Measurements from ENCODE around the gene MTFMT. TPM values are rescaled to one million over a fixed set of nuclear protein-coding genes. Genes with fewer than 3 reads are reported as not detected.

The MTFMT gene
- total and polyA plus RNA-seq, 4 donors, result 6.8 to 14.7 (median 8.4) TPM

DNA sequence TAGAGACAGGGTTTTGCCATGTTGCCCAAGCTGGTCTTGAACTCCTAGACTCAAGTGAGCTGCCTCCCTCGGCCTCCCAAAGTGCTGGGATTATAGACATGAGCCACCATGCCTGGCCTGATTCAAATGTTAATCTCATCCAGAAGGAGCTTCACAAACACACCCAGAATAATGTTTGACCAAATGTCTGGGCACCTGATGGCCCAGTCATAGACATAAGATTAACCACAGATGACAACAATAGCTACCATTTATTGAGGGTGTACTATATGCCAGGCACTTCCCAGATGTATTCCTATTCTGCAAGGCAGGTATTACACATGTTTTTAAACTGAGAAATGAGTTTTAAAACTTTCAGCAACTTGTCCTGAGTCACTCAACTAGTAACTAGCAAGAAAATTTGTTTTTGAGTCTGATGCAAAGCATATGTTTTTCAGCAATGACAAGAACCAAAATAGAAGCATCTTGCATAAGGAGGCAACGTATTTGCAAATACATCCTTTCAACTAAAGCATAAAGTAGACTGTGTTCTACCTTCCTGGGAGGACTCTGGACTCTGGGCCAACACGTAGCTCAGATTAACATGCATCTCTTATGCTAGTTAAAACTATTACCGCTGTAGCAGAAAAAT, 31.6 kb downstream of the MTFMT start (continued):
- TF ChIP-seq RXRA (IDR thresholded peaks at IDR 0.05) (no peak), FOXA1 (IDR thresholded peaks at IDR 0.05) (no peak), JUND (IDR thresholded peaks at IDR 0.05) (no peak), SP1 (IDR thresholded peaks at IDR 0.05) (no peak)
- TF ChIP-seq, protein P1, sequence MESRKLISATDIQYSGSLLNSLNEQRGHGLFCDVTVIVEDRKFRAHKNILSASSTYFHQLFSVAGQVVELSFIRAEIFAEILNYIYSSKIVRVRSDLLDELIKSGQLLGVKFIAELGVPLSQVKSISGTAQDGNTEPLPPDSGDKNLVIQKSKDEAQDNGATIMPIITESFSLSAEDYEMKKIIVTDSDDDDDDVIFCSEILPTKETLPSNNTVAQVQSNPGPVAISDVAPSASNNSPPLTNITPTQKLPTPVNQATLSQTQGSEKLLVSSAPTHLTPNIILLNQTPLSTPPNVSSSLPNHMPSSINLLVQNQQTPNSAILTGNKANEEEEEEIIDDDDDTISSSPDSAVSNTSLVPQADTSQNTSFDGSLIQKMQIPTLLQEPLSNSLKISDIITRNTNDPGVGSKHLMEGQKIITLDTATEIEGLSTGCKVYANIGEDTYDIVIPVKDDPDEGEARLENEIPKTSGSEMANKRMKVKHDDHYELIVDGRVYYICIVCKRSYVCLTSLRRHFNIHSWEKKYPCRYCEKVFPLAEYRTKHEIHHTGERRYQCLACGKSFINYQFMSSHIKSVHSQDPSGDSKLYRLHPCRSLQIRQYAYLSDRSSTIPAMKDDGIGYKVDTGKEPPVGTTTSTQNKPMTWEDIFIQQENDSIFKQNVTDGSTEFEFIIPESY (IDR thresholded peaks at IDR 0.05), result no peak

DNA sequence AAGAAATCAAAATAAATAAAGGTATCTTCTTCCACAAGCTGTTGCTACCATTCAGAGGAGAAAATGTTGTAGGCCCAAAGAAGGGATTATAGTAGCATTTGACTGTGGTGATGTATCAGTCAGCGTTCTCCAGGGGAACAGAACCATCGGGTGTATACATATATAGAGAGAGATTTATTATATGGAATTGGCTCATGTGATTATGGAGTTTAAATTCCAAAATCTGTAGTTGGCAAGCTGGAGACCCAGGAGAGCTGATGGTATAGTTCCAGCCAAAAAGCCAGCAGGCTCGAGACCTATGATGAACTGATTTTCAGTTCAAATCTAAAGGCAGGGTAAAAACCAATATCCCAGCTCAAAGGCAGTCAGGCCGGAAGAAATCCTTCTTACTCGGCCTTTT, 32.4 kb downstream of the MTFMT start:
- DNase-seq (ENCODE audit: low spot score), result no peak
- no peak overlapping the region for H3K27ac ChIP-seq (ENCODE audit: low read depth in 1 of 2, low read length in 2 of 2)
- 84% methylated on average over 5 of the region's 5 CpGs for WGBS

DNA sequence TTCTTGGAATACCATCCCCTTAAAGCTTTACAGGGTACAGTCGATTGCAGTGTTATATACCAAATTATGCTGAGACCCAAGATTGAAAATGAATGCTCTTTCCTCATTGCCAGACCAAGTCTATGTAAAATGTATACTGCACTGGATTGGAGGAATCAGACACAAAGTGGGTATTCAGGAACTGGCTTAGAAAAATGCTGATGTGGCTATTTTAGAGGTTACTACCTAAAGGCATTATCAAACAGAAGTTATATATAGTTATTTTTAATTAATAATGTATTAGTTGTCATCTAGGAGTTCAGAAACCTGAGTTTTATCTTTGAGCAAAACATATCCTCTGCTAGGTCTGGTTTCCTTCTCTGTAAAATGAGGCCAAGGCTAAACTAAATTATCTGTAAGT, 36.1 kb downstream of the MTFMT start:
- no peak overlapping the region for H3K27ac ChIP-seq (ENCODE audit: low read depth in 1 of 2, low read length in 2 of 2)
- no peak for DNase-seq (ENCODE audit: low spot score)
- TF ChIP-seq YY1 (IDR thresholded peaks at IDR 0.05) (no peak), FOXA2 (IDR thresholded peaks at IDR 0.05) (no peak), RAD21 (IDR thresholded peaks at IDR 0.05) (no peak), GABPA (IDR thresholded peaks at IDR 0.05 in 1 of 2, conservative IDR thresholded peaks at IDR 0.05 in 1 of 2) (no peak), HNF4A (conservative IDR thresholded peaks at IDR 0.05) (no peak), NR2F2 (IDR thresholded peaks at IDR 0.05) (no peak), HNF4G (IDR thresholded peaks at IDR 0.05) (no peak)
- TF ChIP-seq, protein P2, sequence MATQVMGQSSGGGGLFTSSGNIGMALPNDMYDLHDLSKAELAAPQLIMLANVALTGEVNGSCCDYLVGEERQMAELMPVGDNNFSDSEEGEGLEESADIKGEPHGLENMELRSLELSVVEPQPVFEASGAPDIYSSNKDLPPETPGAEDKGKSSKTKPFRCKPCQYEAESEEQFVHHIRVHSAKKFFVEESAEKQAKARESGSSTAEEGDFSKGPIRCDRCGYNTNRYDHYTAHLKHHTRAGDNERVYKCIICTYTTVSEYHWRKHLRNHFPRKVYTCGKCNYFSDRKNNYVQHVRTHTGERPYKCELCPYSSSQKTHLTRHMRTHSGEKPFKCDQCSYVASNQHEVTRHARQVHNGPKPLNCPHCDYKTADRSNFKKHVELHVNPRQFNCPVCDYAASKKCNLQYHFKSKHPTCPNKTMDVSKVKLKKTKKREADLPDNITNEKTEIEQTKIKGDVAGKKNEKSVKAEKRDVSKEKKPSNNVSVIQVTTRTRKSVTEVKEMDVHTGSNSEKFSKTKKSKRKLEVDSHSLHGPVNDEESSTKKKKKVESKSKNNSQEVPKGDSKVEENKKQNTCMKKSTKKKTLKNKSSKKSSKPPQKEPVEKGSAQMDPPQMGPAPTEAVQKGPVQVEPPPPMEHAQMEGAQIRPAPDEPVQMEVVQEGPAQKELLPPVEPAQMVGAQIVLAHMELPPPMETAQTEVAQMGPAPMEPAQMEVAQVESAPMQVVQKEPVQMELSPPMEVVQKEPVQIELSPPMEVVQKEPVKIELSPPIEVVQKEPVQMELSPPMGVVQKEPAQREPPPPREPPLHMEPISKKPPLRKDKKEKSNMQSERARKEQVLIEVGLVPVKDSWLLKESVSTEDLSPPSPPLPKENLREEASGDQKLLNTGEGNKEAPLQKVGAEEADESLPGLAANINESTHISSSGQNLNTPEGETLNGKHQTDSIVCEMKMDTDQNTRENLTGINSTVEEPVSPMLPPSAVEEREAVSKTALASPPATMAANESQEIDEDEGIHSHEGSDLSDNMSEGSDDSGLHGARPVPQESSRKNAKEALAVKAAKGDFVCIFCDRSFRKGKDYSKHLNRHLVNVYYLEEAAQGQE (IDR thresholded peaks at IDR 0.05), result no peak
- TF ChIP-seq, protein P3, sequence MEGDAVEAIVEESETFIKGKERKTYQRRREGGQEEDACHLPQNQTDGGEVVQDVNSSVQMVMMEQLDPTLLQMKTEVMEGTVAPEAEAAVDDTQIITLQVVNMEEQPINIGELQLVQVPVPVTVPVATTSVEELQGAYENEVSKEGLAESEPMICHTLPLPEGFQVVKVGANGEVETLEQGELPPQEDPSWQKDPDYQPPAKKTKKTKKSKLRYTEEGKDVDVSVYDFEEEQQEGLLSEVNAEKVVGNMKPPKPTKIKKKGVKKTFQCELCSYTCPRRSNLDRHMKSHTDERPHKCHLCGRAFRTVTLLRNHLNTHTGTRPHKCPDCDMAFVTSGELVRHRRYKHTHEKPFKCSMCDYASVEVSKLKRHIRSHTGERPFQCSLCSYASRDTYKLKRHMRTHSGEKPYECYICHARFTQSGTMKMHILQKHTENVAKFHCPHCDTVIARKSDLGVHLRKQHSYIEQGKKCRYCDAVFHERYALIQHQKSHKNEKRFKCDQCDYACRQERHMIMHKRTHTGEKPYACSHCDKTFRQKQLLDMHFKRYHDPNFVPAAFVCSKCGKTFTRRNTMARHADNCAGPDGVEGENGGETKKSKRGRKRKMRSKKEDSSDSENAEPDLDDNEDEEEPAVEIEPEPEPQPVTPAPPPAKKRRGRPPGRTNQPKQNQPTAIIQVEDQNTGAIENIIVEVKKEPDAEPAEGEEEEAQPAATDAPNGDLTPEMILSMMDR (IDR thresholded peaks at IDR 0.05; ENCODE audit: low read depth, low read length, missing input control), result no peak
- no peaks in the 10 kb centered on the region for H3K27me3 ChIP-seq (ENCODE audit: control insufficient read depth in 4 of 4, insufficient read depth in 4 of 4, low read length in 3 of 4)
- WGBS, result 63% methylated on average over 1 of the region's 1 CpG
- H3K9ac ChIP-seq (ENCODE audit: low read depth in 1 of 2, low read length in 2 of 2), result no peak overlapping the region
- H3K4me3 ChIP-seq (ENCODE audit: low read depth in 1 of 3, low read length in 3 of 3), result no peak overlapping the region
- no peaks in the 10 kb centered on the region for H3K9me3 ChIP-seq (ENCODE audit: control insufficient read depth in 4 of 4, low read length in 3 of 4)
- H3K4me1 ChIP-seq (ENCODE audit: control insufficient read depth in 4 of 4, insufficient read depth in 4 of 4, low read length in 3 of 4), result peaks cover 0 to 14% (median 4%) of the 10 kb centered on the region in 4 donors
- H3K36me3 ChIP-seq (ENCODE audit: control insufficient read depth in 4 of 4, insufficient read depth in 3 of 4, low read depth in 1 of 4, low read length in 3 of 4), result no peaks in the 10 kb centered on the region

More for the DNA sequence above, 32.4 kb downstream of the MTFMT start:
- no peak for TF ChIP-seq GABPA (IDR thresholded peaks at IDR 0.05 in 1 of 2, conservative IDR thresholded peaks at IDR 0.05 in 1 of 2)
- TF ChIP-seq TAF1 (conservative IDR thresholded peaks at IDR 0.05), result no peak
- no peak for TF ChIP-seq HNF4G (IDR thresholded peaks at IDR 0.05)
- TF ChIP-seq, protein P4, sequence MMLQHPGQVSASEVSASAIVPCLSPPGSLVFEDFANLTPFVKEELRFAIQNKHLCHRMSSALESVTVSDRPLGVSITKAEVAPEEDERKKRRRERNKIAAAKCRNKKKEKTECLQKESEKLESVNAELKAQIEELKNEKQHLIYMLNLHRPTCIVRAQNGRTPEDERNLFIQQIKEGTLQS (IDR thresholded peaks at IDR 0.05), result no peak
- TF ChIP-seq HNF4A (conservative IDR thresholded peaks at IDR 0.05), result no peak
- TF ChIP-seq FOXA2 (IDR thresholded peaks at IDR 0.05), result no peak
- TF ChIP-seq, protein P3 (IDR thresholded peaks at IDR 0.05; ENCODE audit: low read depth, low read length, missing input control), result no peak
- TF ChIP-seq, protein P5, sequence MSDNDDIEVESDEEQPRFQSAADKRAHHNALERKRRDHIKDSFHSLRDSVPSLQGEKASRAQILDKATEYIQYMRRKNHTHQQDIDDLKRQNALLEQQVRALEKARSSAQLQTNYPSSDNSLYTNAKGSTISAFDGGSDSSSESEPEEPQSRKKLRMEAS (IDR thresholded peaks at IDR 0.05), result no peak
- TF ChIP-seq EGR1 (IDR thresholded peaks at IDR 0.05; ENCODE audit: low read depth in 2 of 2), result no peak
- TF ChIP-seq YY1 (IDR thresholded peaks at IDR 0.05), result no peak
- TF ChIP-seq JUND (IDR thresholded peaks at IDR 0.05), result no peak
- H3K9me3 ChIP-seq (ENCODE audit: control insufficient read depth in 4 of 4, low read length in 3 of 4), result no peaks in the 10 kb centered on the region
- H3K4me1 ChIP-seq (ENCODE audit: control insufficient read depth in 4 of 4, insufficient read depth in 4 of 4, low read length in 3 of 4), result no peaks in the 10 kb centered on the region
- H3K36me3 ChIP-seq (ENCODE audit: control insufficient read depth in 4 of 4, insufficient read depth in 3 of 4, low read depth in 1 of 4, low read length in 3 of 4), result peaks cover 0 to 2% (median 0%) of the 10 kb centered on the region in 4 donors
- no peak overlapping the region for H3K4me3 ChIP-seq (ENCODE audit: low read depth in 1 of 3, low read length in 3 of 3)
- no peaks in the 10 kb centered on the region for H3K27me3 ChIP-seq (ENCODE audit: control insufficient read depth in 4 of 4, insufficient read depth in 4 of 4, low read length in 3 of 4)
- H3K9ac ChIP-seq (ENCODE audit: low read depth in 1 of 2, low read length in 2 of 2), result no peak overlapping the region
